NCI-H446 treated with DMSO at 0.1 percent for 48 hours (cell line): ENCODE results near the gene REEP2.
A peak's percentile ranks its signal among the peaks of the same experiment; 100 is the strongest.
"Not testable (repeated sequence)": the region's sequence is repeated elsewhere in the genome, so short reads cannot be mapped to it uniquely, and the experiment has no call there.

Source experiments
- DNase-seq: peaks from one replicate; lab custom pipeline; 2025; lab: John Stamatoyannopoulos, UW

REEP2 gene, protein sequence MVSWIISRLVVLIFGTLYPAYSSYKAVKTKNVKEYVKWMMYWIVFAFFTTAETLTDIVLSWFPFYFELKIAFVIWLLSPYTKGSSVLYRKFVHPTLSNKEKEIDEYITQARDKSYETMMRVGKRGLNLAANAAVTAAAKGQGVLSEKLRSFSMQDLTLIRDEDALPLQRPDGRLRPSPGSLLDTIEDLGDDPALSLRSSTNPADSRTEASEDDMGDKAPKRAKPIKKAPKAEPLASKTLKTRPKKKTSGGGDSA

DNA sequence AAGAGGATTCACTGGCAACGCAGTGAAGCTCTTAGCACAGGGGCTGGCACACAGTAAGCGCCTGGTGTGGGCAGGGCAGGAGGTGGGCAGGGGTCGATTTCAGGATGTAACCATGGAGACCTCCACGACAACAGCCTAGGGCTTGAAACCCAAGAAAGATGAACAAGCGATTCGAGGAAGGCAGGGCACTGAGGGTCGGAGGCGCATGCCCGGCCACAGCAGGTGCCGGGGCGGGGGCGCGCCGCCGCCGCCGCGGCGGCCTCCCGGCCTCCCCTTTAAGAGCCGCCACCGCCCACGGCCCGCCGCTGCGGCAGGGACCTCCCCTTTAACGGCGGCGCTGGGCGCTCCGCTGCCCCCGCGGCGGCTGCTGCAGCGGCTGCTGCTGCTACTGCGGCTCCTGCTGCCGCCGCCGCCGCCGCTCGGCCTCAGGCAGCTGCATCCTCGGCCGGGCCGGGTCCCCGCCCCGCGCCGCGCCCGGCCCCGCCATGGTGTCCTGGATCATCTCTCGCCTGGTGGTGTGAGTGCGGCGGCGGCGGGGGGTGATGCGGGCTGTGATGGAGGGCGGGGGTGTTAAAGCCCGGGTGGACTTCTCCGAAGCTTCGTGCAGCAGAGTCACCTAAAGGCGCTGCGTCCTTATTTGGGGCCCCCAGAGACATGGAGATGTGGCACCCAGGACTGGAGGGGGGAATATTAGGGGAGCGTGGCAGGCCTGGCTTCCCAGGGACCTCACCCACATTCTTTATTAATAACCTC is at the start of gene REEP2:
Gene REEP2 (plus strand): TSS at position 334 of the 753 bp plus-strand sequence. CDS start 152 bp downstream, at position 486.
- DNase-seq, result peak; percentile 17

DNA sequence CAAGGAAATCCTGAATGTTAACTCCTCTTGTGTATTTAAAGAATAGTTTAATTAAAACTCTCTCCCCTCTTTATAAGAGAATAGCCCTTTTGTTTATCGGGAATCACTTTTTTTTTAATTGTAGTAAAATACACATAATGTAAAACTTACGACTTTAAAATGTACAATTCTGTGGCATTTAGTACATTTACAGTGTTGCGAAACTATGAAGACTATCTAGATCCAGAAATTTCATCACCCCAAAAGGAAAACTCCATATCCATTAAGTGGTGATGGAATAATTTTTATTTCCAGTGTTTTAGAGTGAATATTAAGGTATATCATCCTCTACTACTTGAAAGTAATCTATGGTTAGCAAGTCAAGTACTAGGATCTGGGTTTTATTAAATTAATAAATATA is 49.5 kb upstream of the REEP2 start:
- DNase-seq, result no peak

DNA sequence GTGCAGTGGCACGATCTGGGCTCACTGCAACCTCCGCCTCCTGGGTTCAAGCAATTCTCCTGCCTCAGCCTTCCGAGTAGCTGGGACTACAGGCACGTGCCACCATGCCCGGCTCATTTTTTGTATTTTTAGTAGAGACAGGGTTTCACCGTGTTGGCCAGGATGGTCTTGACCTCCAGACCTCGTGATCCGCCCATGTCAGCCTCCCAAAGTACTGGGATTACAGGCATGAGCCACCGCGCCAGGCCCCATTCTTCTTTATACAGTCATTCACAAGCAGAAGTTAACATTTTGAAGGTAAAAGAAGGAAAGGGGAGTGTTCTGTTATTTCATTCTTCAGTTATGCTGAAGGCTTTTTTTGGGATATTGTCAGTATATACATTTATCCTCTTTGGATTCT is 48.9 kb upstream of the REEP2 start:
- not testable (repeated sequence) for DNase-seq

DNA sequence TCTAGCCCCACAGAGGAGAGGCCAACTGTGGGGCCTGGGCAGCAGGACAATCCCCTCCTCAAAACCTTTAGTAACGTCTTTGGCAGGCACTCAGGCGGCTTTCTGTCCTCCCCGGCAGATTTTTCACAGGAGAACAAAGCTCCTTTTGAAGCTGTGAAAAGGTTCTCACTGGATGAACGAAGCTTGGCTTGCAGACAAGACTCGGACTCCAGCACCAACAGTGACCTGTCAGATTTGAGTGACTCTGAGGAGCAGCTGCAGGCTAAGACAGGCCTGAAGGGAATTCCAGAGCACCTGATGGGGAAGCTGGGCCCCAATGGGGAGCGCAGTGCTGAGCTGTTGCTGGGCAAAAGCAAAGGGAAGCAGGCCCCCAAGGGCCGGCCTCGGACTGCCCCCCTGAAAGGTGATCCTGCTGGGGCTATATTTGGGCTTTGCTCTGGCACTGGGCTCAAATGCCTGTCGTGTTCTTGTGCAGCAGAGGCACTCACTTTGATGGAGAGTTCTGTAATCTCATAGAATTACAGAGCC is 46.9 kb upstream of the REEP2 start:
- DNase-seq, result no peak

DNA sequence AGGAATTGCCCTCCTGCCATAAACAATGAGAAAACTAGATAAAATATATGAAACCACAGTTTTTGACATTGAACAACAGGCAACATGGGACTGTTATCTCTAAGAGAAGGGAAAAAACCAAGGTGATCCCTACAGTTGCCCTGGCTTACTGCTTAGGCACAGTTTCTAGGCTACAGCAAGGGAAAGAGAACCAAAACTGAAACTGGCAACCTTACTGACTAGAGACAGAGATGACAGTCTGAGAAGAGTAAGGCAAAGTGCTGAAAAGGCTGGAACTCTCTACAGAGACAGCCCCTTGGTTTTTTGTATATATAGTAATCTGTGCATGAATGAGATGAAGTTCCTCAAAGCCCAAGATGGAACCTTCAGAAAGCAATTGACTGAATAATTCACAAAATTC is 36.2 kb upstream of the REEP2 start:
- DNase-seq, result no peak

DNA sequence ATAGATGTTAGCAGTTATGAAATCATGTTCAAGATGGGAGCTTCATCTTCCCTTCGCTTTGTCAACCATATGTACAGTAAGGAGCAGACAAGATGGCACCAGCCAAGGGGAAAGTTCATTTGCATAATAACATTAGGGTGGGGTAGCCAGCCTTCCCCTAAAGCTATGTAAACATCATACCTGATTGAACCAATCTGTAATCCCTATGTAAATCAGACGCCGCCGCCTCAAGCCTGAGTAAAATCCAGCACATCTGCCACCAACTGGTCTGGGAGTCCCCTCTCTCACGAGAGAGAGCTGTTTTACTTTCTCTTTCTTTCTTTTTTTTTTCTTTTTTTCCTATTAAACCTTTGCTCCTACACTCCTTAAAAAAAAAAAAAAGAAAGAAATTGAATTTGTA is 30.8 kb upstream of the REEP2 start:
- DNase-seq, result no peak

DNA sequence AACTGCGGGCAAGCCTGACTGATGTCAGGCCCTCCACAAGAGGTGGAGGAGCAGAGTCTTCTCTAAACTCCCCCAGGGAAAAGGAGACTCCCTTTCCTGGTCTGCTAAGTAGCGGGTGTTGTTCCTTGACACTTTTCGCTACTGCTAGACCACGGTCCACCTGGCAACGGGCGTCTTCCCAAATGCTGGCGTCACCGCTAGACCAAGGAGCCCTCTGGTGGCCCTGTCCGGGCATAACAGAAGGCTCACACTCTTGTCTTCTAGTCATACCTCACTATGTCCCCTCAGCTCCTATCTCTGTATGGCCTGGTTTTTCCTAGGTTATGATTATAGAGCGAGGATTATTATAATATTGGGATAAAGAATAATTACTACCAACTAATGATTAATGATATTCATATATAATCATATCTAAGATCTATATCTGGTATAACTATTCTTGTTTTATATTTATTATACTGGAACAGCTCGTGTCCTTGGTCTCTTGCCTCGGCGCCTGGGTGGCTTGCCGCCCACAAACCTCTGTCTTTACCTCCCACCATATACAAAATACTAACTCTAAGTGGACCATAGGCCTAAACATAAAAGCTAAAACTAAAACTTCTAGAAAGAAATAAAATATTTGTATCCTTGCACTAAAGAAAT is 27.7 kb upstream of the REEP2 start:
- not testable (repeated sequence) for DNase-seq

DNA sequence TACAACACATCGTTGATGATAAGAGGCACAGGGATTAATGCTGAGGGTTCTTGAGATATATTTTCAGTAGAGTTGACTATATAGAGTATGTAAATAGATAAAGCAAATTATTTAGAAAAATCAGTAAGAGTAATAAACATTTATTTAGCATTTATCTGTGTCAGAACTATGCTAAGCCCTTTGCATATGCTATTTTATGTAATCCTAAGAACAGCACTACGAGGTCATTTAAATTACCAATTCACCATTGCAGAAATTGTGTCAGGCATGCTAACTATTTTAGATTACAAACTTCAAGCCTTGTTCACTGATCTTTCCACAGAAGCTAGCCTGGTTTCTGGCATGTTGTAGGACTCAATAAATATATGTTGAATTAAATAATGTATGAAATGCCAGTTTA is 20.4 kb upstream of the REEP2 start:
- no peak for DNase-seq

DNA sequence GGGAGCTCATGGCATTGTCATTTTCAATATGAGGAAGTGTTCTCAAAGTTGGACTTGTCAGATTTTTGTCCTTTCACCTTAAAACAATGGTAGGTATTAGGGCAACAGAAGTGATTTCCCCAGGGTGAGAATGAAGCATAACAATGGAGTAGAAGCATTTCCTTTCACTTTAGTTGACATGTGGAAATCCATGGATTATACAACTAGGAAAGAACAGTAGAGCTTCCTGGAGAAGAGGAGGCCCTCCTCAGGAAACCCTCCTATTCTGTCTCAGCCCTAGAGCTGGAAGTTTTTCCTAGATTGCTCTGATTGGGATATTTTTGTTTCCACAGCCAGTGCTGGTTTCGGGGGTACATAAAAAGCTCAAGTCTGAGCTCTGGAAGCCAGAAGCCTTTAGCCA is 13.8 kb upstream of the REEP2 start:
- DNase-seq, result no peak

DNA sequence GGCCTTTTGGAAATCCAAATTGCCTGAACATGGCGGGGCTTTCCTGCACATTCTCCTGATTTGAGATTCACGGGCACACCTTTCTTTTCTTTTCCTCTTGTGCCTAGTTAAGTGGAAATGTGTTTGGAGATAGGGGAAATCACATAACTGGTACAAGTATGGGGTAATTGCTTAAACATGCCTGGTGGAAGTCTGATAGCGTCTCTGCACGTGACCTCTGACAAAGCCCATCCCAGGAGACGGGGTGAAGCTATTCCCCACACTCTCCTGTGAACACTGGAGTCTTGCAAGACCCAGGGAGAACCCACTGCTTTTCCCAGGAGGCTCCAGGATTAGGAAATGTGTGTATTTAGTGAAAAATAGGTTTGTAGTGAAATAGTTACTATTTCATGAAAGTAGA is 2.9 kb upstream of the REEP2 start:
- no peak for DNase-seq

DNA sequence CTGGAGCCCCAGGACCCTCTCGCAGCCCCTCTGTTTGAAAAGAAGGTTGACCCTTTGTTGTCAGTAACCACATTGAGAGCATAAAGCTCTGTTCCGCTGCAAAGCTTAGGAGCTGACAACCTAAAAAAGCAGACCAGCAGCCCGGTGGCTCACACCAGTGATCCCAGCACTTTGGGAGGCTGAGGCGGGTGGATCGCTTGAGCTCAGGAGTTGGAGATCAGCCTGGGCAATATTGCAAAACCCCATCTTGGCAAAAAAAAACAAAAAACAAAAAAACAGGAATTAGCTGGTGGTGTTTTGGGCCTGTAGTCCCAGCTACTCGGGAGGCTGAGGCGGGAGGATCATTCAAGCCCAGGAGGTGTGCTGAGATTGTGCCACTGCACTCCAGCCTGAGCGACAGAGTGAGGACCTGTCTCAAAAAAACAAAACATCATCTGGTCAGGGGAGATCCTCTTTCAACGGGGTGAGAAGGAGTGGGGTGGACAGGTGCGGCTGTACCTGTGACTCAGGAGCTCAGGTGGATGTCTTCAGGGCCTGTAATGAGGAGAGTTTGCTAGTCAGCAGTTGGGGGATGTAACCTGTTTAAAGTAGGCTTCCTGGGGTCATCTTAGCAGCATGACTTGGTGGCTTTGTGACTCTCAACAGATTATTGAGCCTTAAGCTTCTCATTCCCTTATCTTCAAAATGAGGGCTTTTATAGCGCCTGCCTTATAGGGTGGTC is 694 bp upstream of the REEP2 start:
- no peak for DNase-seq

DNA sequence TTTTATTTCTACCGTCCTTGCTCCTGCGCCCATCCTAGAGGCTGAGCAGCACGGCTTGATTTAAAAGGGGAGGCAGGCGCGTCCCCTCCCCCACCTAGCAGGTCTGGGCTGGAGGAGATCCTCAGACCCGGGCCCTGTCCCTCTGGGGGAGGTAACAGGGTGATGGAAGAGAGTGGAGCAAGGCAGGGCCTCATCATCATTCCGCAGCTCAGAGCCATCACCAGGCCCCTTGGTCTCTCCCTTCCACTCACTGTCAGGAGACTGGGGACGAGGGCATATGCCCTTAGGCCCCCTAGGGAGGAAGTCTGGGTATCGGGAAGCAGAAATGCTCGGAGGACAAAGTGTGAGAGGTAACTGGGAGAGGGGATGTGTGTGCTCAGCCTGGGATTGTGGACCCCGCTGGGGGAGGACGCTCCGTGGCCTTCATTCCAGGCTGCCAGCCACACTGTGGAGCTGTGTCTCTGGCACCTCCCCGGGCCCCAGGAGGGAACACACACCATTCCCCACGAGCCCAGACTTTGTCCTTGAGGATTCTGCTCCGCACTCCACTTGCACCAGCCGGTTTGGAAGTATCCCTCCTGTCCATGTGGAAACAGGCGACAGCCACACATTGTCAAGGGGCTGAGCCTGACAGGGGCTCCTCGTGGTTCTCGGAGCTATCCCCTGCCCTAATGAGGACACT is 761 bp downstream of the REEP2 start:
- no peak for DNase-seq

DNA sequence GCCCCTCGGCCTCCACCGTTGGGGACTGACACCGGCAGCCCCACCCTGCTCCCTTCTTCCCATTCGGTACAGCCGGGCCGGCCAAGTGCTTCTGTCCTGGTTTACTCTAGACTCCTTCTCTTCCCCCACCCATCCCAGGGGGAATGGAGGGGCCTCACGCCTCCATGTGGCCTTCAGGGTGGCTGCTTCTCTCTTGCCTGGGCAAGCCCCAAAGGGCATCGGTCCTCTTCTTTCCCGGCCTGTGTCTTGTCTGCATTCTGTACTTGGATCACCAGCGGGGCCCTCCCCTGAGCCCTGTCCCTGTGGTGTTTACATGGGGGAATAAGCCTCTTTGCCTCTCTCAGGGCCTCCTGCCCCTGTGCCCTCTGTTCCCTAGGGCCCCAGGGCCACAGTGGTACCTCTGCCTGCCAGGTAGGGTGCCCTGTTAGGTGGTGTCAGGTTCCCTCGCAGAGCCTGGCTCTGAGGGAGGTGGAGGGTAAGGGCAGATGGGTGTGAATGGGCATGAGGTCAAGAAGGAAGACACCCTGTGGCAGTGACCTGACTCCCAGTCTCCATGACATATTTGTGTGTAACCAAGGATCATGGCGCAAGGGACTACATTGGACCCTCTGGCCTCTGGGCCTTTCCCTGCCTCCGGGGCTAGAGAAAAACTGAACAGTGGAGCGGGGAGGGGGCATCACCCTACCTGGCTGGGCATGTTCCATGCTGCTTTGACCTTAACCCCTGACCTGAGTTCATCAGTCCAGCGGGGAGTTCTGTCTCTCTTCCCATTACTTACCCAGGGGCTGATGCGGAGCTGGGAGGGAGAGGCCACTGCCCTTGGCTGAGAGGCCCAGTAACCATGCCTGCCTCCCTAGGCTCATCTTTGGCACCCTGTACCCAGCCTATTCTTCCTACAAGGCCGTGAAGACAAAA is 1.6 kb downstream of the REEP2 start:
- DNase-seq, result no peak

DNA sequence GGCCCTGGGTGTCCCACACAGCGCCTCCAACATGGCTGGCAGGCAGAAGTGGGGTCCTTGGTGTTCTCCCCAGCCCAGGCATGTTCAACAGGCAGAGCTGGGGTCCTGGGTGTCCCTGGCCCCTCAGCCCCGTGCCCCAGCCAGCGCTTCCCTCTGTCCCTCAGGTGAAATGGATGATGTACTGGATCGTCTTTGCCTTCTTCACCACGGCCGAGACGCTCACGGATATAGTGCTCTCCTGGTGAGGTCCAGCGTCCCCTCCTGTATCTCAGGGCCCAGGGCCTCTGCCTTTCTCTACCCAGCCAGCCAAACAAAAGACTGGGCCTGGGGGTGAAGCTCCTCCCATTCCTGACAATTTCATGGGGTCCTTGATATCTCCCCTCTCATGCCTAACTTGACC is 2.4 kb downstream of the REEP2 start:
- no peak for DNase-seq

DNA sequence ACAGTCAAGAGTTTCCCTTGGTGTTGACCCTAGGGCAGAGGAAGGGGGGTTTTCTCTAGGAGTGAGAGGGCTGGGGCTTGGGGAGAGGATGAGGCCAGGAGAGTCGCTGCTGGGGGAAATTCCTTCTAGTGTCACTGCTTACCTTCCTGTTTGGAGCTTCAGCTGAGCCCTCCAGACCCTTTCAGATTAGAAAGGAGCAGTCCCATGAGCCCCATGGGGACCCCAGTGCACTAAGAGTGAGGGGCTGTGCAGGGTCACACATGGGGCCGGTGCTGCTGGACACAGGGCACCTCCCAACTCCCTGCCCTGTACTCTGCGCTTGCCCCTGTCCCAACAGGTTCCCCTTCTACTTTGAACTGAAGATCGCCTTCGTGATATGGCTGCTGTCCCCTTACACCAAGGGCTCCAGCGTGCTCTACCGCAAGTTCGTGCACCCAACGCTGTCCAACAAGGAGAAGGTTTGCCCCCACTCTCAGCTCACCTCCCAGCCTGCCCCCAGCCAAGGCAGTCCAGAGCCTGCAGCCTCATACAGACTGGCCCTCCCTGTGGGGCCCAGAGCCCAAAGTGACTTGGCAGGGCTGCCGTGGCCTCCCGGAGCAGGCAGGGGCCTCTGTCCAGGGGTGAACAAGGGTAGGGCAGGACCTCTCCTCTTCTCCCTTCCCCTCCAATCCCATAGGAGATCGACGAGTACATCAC is 5.4 kb downstream of the REEP2 start:
- DNase-seq, result no peak

DNA sequence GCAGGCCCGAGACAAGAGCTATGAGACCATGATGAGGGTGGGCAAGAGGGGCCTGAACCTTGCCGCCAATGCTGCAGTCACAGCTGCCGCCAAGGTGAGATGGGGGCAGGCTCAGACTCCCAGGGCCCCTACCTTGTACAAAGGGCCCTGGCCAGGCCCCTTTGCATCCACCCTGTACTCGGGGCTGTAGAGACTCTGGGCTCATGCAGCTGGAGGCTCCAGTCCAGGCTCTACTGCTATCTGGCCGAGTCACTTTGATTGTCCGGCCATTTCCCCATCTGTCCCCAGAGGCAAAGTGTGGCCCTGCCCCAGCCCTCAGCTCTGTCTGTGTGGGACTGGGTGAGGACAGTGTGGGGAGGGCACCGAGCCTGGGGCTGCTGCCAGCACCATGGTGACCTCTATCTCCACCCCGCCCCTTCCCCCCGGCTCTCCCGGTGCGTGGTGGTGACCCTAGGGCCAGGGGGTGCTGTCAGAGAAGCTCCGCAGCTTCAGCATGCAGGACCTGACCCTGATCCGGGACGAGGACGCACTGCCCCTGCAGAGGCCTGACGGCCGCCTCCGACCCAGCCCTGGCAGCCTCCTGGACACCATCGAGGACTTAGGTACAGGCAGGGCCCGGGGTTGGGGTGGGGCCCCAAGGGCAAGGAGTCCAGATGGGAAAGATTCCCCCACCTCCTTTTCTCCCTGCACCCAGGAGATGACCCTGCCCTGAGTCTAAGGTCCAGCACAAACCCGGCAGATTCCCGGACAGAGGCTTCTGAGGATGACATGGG is 6.1 kb downstream of the REEP2 start:
- no peak for DNase-seq

DNA sequence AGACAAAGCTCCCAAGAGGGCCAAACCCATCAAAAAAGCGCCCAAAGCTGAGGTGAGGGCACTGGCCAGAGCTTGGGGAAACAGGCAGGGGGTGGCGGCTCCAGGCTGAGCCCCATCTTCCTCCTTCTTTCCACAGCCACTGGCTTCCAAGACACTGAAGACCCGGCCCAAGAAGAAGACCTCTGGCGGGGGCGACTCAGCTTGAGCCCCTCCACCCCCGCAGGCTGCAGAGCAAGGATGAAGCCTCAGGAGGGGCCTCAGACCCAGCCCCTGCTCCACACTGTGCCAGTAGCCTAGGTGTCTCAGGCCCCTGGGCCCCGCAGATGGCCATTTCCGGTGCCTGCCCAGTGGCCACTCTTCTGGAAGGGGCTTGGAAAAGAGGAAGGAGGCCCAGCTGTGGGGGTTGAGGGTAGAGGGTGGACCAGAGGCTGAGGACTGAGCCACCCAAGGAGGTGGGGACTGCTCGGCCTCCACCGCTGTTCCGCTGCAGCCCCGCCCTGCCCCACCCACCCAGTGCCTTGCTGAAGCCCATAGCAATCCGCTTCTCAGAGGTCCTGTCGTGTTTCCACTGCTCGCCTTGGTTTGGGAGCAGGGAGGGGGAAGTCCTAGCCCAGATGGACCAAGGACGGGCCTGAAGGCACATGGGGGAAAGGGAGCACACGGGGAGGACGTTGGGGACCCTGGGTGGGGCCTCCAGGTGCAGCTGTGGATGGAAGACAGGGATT is 6.9 kb downstream of the REEP2 start:
- DNase-seq, result no peak

DNA sequence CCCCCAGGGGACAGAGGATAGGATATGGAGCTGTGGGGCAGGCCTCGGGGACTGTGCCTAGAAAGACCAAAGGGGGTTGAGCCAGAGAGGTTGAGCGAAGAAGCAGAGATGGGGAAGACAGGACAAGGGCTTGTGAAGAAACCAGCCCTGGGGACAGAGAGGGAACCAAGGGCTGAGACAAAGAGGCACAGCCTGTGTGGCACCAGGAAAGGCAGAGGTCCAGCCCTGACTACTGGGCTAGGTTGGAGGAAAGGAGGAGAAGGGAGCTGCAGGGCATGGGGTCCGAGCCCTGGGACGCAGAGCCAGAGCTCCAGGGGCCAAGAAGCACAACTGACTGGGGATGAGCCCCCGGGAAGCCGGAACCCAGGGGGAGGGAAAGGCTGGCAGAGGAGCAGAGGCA is 9.2 kb downstream of the REEP2 start:
- DNase-seq, result no peak
